ENCODE data around the gene KRT33A. TPM values are rescaled to one million over a fixed set of nuclear protein-coding genes. Genes with fewer than 3 reads are reported as not detected.
"Not testable (repeated sequence)": the region's sequence is repeated elsewhere in the genome, so short reads cannot be mapped to it uniquely, and the experiment has no call there.

The KRT33A gene
- total RNA-seq, 2 donors from 2014 or later, result not detected

- peaks cover 9% of the 10 kb centered on the region for H3K9me3 ChIP-seq
- no peak overlapping the region for H3K4me3 ChIP-seq
- H3K27ac ChIP-seq, result no peak overlapping the region
- no peaks in the 10 kb centered on the region for H3K4me1 ChIP-seq (ENCODE audit: control insufficient read depth in 1 of 2, low read depth in 2 of 2)
- H3K27me3 ChIP-seq (replicated peaks; ENCODE audit: insufficient read depth), result no peaks in the 10 kb centered on the region
- no peak for DNase-seq (ENCODE audit: low spot score)
- TF ChIP-seq, protein P1, sequence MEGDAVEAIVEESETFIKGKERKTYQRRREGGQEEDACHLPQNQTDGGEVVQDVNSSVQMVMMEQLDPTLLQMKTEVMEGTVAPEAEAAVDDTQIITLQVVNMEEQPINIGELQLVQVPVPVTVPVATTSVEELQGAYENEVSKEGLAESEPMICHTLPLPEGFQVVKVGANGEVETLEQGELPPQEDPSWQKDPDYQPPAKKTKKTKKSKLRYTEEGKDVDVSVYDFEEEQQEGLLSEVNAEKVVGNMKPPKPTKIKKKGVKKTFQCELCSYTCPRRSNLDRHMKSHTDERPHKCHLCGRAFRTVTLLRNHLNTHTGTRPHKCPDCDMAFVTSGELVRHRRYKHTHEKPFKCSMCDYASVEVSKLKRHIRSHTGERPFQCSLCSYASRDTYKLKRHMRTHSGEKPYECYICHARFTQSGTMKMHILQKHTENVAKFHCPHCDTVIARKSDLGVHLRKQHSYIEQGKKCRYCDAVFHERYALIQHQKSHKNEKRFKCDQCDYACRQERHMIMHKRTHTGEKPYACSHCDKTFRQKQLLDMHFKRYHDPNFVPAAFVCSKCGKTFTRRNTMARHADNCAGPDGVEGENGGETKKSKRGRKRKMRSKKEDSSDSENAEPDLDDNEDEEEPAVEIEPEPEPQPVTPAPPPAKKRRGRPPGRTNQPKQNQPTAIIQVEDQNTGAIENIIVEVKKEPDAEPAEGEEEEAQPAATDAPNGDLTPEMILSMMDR (IDR thresholded peaks at IDR 0.05), result no peak
- H3K36me3 ChIP-seq, result no peaks in the 10 kb centered on the region
- no peak for ATAC-seq (ENCODE audit: insufficient number of reproducible peaks, low FRiP score, low read depth)
Measured at GRCh38 chr17:41387670-41388069, 37.0 kb upstream of the KRT33A start.

DNA sequence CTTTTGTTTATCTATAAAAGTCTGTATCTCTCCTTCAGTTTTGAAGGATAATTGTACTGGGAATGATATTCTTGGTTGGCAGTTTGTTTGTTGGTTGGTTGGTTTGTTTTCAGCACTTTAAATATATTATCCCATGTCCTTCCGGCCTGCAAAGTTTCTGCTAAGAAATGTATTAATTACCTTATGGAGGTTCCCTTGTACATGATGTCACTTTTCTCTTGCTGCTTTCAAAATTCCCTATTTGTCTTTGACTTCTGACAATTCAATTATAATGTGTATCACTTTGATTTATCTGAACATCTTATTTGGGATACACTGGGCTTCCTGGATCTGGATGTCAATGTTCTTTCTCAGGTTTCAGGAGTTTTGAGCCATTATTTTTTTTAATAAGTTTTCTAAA, 35.6 kb upstream of the KRT33A start:
- no peaks in the 10 kb centered on the region for H3K36me3 ChIP-seq
- peaks cover 9% of the 10 kb centered on the region for H3K9me3 ChIP-seq
- no peak overlapping the region for H3K27ac ChIP-seq
- no peaks in the 10 kb centered on the region for H3K27me3 ChIP-seq (replicated peaks; ENCODE audit: insufficient read depth)
- H3K4me3 ChIP-seq, result no peak overlapping the region
- H3K4me1 ChIP-seq (ENCODE audit: control insufficient read depth in 1 of 2, low read depth in 2 of 2), result no peaks in the 10 kb centered on the region
- ATAC-seq (ENCODE audit: insufficient number of reproducible peaks, low FRiP score, low read depth) (no peak), DNase-seq (ENCODE audit: low spot score) (no peak)
- TF ChIP-seq, protein P1 (IDR thresholded peaks at IDR 0.05), result no peak

GRCh38 chr17:41383690-41384089, 33.1 kb upstream of the KRT33A start:
- no peaks in the 10 kb centered on the region for H3K4me1 ChIP-seq (ENCODE audit: control insufficient read depth in 1 of 2, low read depth in 2 of 2)
- ATAC-seq (ENCODE audit: insufficient number of reproducible peaks, low FRiP score, low read depth), result no peak

GRCh38 chr17:41382394-41382793, 31.8 kb upstream of the KRT33A start:
- Histone ChIP-seq H3K4me1 (ENCODE audit: control insufficient read depth in 1 of 2, low read depth in 2 of 2) (no peaks in the 10 kb centered on the region), H3K4me3 (no peak overlapping the region), H3K36me3 (no peaks in the 10 kb centered on the region), H3K27me3 (replicated peaks; ENCODE audit: insufficient read depth) (no peaks in the 10 kb centered on the region), H3K27ac (no peak overlapping the region), H3K9me3 (peaks cover 9% of the 10 kb centered on the region)
- DNase-seq (ENCODE audit: low spot score) (no peak), ATAC-seq (ENCODE audit: insufficient number of reproducible peaks, low FRiP score, low read depth) (no peak)
- TF ChIP-seq, protein P1 (IDR thresholded peaks at IDR 0.05), result no peak

More at GRCh38 chr17:41383690-41384089, 33.1 kb upstream of the KRT33A start:
- no peak overlapping the region for H3K27ac ChIP-seq
- H3K36me3 ChIP-seq, result no peaks in the 10 kb centered on the region
- H3K27me3 ChIP-seq (replicated peaks; ENCODE audit: insufficient read depth), result no peaks in the 10 kb centered on the region
- TF ChIP-seq, protein P1 (IDR thresholded peaks at IDR 0.05), result no peak
- peaks cover 9% of the 10 kb centered on the region for H3K9me3 ChIP-seq
- no peak for DNase-seq (ENCODE audit: low spot score)
- no peak overlapping the region for H3K4me3 ChIP-seq

DNA sequence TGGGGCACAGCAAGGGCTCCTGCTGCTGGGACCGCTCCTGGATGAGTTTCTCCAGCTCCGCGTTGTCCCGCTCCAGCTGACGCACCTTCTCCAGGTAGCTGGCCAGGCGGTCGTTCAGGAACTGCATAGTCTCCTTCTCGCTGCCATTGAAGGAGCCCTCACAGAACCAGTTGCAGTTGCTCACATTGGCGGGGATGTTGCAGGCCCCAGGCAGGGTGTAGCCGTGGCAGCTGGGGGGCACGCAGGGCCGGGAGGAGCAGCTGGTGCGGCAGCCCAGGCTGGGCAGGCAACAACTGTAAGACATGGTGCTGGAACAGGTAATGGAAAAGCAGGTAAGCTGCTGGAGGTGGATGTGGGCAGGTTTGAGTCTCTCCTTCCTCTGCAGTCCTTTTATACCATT, 31.3 kb upstream of the KRT33A start, which contains the start of gene KRT34:
TSS of gene KRT34 (minus strand) at position 364 of the 400 bp plus-strand sequence. CDS start at position 304, 60 bp downstream.
- not testable (repeated sequence) for H3K36me3 ChIP-seq; H3K27ac ChIP-seq; H3K4me3 ChIP-seq; ATAC-seq (ENCODE audit: insufficient number of reproducible peaks, low FRiP score, low read depth); H3K9me3 ChIP-seq; H3K27me3 ChIP-seq (replicated peaks; ENCODE audit: insufficient read depth); DNase-seq (ENCODE audit: low spot score); H3K4me1 ChIP-seq (ENCODE audit: control insufficient read depth in 1 of 2, low read depth in 2 of 2)

GRCh38 chr17:41380091-41380490, 29.5 kb upstream of the KRT33A start:
- H3K4me1 ChIP-seq (ENCODE audit: control insufficient read depth in 1 of 2, low read depth in 2 of 2); DNase-seq (ENCODE audit: low spot score); H3K27ac ChIP-seq; H3K36me3 ChIP-seq; H3K27me3 ChIP-seq (replicated peaks; ENCODE audit: insufficient read depth); H3K4me3 ChIP-seq; ATAC-seq (ENCODE audit: insufficient number of reproducible peaks, low FRiP score, low read depth); H3K9me3 ChIP-seq: not testable (repeated sequence)

Measured in thoracic aorta (tissue), 2 donors.